ENCODE measurements around the gene BAIAP2L1.
"Not testable (repeated sequence)": the region's sequence is repeated elsewhere in the genome, so short reads cannot be mapped to it uniquely, and the experiment has no call there.

GRCh38 chr7:98385532-98385931 lies 15.4 kb downstream of the BAIAP2L1 start:
- TF ChIP-seq EZH2 (IDR thresholded peaks at IDR 0.05; ENCODE audit: low read length); CTCF (optimal IDR thresholded peaks at IDR 0.05 in 1 of 3, IDR thresholded peaks at IDR 0.05 in 1 of 3, conservative IDR thresholded peaks at IDR 0.05 in 1 of 3; ENCODE audit: extremely low read depth in 1 of 3, insufficient read depth in 2 of 3, low read length in 3 of 3): not testable (repeated sequence)

Data from keratinocyte (primary cell).